KG1 (cell line): ENCODE measurements around the gene CHPF.

Experiments
- DNase-seq: peaks from one replicate; lab custom pipeline; 2025; lab: John Stamatoyannopoulos, UW

The CHPF gene

DNA sequence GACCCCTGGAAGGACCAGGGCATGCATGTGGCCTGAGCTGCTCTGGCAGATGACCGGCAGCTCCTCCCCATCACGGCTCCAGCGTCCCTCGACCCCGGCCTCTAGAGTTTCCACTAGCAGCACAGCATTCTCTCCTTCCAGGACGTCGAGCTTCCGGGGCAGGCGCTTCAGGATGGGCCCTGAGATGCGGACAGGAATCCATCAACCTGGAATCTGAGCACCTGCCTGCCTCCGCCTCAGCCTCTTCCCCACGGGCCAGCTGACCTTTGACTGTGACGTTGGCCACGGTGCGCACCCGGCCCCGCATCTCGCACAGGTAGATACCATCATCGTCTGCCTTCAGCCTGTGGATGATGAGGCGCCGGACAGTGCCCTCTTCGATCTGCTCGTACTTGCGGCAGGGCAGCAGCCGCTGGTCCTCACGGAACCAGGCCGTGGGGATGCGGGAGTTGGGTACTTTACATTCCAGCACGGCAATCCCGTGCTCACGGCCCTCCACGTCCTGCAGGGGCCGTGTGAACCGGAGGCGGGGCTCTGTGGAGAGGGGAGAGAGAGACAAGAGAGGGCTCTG, 24.3 kb upstream of the CHPF start:
- DNase-seq = no peak

DNA sequence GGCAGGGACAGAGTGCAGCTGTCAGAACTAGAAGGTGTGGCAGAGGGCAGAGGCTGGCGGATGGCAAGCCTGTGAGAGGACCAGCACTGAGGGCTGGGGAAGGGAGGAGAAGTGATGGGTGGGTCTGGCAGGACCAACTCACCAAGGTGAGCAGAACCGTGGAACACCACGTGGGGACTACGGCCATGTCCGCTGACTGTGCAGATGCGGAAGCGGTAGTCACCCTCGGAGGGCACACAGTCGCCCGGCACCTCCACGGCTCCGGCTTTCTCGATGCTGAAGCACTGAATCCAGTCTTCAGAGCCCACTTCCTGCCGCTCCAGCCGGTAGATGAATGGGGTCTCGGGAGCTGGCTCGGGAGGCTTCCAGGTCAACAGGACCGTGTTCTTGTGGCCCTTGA, 23.5 kb upstream of the CHPF start:
- no peak for DNase-seq

DNA sequence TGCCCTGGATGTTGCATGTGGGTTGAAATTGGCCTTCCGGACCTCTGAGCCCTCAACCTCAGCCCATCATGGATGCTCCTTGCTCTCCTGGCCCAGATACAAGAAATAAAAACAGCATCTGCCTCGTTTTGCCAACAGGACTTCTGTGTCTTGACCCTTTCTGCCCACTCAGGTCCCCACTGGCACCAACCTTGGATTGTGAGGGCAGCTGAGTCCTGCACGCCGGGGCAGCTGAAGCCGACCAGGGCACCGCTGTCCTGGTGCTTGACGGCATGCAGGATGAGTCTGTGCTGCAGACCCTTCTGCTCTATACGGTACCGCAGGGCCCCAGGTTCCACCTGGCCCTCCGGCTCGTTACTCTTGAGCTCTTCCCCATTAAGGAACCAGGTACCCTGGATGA, 23.0 kb upstream of the CHPF start:
- no peak for DNase-seq

DNA sequence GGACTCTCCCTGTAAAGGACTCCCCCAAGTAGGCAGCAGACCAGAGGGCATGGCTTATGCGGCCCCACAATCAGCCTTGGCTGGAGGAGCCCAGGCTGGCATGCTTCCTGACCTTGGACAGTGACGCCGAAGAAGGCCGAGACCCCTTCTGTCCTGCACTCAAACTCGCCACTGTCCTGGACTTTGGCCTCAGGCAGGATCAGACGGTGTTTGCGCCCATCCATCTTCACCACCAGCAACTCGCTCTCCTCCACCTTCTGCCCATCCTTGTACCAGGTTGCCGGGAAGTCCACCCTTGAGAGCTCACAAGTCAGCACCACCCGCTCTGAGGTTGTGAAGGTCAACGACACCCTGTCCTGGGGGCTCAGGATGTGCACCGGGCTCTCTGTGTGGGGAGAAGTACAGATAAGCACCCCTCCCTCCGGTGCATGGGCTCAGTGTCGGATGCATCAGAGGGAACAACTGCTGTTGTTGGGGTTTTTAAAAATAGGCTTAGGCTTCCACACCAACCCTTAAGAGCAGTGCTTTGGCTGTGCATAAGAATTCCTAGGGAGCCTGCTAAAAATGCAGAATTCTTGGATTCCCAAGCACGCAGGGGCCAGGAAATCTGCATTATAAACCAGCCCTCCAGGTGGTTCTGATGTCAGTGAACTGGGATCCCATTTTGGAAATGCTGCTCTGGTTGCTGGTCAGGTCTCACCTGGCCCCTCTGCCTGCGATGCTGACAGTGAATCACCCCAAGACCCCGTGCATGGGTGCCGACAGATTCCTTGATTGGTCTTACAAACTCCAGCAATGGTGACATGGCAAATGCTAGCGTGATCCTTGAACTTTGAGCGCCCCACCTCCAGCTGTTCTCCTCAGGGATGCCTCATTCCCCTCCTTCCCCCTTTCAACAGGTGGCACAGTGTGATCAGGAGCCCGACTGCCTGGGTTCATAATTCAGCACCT, 21.8 kb upstream of the CHPF start:
- DNase-seq = no peak

DNA sequence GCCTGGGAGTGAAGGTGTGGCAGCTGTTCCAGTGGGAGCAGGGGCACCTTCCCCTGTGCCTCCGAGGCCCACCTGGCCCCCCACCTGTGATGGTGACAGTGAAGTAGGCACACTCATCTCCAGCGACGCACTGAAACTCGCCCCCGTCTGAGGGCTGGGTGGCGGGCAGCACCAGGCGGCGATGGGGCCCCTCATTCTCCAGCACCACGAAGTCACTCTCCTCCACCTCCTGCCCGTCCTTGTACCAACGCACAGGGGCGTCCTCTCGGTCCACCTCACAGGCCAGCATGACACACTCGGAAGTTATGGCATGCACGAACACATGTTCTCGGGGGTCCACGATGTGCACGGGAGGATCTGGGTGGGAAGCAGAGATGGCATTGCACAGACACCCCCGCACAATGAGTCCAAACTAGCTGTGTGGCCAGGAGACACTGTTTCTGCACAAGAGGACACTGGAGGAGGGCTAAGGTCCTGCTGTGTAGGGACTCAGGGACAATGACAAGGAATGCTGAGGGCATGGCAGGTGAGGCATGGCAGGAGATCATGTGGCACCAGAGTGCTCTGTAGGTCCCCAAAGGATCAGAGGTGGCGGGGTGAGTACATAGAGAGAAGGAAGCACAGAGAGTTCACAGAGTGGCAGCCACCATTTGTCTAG, 19.8 kb upstream of the CHPF start:
- DNase-seq = no peak

DNA sequence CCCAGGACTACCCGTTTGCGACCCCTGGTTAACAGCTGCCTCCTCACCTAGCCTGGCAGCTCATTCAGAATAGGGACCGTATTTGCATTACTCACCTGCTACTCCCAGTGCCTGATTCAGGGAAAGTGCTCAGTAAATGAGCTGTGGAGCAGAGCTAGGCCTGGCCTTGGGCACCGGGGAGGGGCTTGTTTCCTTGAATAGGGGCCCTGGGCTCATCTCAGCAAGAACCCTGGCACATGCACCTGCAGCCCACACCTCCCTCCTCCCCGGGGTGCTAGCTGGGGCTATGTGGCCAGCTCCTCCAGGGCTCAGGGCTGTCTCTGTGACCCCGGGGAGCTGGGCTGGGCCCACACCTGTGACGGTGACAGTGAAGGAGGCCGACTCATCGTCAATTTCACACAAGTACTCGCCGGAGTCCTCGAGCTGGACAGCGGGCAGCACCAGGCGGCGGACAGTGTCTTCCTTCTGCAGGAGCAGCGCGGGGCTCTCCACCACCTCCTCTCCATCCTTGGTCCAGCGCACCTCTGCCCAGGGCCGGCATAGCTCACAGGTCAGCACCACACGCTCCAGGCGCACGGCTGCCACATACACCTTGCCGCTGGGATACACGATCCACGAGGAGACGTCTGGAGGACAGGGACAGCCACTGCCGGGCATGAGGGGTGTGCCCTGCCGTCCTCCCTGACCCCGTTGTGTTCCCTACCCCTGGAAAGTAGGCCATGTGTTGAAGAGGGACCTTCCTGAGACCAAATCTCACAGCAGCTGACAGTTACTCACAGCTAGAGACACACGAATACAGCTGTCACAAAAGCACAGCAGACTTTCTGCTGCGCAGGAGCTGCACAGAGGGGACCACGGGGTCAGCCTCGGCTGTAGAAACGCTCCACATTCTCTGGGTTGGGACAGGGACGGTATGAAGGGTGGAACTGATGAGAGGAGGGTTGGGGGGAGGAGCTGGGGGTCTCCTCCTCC, 18.7 kb upstream of the CHPF start:
- DNase-seq = no peak

DNA sequence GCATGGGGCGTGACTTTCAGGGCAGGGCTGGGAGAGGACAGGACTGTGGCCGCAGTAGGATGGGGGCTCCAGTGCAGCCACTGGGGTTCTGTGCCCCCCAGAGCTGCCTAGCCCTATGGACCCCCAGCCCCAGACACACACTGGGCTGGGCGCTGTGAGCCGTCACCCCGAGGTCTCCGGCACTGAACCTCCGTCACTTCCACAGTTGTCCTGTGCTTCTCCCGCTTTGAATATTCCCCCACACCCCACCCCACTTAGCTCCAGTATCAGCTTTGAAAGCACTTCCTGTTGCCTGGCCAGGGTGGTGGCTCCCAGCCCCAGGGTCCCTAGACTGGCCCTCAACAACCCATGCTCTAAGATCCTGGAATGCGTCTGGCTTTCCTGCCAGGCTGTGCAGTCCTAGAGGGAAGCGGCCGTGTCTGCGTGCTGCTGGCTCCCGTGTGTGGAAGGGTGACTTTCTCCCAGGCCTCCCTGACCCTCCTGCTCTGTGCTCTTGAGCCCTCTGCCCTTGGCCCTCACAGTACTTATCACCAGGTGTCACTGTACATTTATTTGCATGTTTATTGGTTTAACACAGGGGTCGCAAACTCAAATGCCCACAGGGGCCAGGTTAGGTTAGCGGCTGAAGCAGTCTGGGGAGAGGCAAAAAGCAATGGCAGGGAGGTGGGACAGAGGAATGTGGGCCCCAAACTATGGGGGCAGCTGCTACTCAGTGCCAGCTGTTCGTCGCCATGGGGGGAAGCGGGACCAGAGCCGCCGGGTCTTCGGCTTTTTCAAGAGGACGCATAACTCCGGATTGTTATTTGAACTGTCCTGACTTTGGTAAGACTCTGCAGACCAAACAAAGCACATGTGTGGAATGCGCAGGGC, 17.8 kb upstream of the CHPF start:
- DNase-seq = no peak

DNA sequence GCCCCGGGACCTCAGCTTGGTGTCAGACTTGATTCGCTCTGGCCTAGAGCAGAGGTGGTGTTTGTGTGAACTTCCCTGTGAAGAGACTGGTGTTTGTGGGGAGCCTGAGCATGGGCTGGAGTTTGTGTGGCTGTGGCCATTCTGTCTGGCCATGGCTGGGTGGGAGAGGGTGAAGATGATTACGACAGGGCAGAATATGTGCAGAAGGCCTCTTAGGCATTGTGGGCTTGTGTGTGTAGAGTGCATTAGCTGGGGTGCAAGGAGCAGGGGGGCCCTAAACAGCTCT, 17.2 kb upstream of the CHPF start:
- no peak for DNase-seq

DNA sequence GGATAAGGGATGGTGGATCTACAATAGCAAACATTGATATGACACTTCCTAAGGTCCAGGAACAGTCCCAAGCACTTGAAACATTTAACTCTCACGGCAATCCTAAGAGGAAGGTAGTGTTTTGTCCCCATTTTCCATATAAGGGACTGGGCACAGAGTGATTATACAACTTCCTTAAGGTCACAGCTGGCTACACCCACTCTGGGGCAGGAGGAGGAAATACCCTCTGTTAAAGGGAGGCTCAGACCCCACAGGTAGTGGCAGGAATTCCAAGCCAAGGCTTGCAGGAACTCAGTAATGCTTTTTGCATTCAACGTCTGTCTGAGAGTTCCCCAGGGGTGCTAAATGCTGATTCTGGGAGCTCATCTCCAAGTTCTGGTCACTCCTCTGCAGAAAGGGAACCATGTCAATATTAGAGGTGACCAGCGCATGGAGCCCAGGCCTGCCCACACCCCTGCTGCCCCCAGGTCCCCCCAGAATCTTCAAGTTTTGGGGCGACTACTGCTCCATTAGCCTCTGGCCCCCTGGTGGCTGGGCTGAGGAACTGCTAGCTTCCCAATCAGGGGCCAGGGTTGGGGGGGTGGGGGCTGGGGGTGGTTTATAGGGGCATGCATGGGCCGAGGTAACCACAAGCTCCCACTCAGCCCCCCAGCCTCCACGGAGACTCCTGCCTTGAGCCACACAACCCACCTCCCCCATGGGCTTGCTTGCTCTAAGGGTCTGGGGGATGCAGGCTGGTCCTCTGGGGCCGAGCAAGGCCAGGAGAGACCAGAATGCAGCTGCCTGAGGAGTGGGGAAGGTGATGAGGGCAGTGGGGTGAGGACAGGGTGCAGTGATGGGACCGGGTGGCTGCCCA, 16.7 kb upstream of the CHPF start:
- DNase-seq = no peak

DNA sequence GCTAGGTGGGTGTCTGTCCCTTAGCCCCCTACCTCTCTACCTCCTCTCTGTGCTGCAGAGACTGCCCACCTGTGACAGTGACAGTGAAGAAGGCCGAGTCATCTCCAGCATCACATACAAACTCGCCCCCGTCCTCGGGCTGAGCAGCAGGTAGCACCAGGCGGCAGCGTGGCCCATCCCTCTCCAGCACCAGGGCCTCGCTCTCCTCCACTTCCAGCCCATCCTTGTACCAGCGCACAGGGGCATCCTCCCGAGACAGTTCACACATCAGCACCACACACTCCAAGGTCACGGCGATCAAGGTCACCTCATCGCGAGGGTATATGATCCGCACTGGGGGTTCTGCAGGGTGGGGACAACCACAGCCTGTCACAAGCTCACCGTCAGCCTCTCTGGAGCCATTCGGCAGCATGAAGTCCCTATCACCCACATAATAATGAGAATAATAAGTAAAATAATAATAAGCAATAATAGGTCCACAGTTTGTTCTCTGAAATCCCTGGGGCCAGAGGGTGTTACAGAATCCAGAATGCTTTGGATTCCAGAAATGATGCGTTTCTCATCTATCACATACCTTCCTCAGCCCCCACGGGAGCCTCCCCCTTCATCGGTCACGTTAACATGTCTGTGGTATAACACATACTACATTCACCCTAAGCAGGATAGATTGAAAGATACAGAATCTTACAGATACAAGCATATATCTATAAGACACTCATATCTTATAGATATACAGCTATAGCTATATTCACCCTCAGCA, 15.7 kb upstream of the CHPF start:
- no peak for DNase-seq

DNA sequence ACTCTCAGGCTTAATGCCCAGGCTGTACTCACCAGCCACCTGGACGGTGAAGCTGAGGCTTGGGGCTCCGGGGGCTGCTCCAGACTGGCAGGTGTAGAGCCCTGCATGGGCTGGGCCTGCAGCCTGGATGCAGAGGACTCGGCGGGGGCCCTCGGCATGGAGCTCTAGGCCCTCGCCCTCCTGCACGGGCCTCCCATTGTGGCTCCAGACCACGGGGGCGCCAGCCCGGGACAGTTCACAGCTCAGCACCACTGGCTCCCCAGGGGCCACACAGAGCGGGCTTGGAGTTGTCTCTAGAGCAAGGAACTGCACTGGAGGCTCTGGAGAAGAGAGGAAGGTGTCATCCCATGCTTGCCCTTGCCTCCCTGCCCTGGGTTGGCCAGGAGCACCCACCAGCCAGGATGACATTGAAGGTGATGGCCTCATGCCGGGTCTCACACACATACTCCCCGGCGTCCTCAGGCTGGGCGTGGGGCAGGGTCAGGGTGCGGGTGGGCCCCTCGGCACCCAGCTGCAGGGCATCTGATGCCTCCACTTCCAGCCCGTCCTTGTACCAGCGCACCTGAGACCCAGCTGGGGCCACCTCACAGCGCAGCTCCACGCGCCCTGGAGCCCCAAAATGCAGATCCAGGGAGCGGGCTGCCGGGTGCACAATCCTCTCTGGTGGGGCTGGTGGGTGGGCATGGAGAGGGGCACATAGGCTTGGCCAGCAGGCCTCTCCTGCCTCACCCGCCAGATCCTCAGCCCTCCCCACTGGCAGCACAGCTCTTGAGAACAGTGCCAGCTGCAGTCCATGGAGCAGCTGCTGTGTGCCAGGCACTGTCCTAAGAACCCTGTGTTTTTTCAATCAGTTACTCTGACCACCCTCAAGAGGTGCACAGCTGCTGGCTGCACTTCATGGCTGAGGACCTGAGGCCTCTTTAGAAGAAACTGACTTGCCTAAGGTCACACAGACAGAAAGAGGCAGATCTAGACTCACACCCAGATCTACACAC, 14.5 kb upstream of the CHPF start:
- DNase-seq = no peak

DNA sequence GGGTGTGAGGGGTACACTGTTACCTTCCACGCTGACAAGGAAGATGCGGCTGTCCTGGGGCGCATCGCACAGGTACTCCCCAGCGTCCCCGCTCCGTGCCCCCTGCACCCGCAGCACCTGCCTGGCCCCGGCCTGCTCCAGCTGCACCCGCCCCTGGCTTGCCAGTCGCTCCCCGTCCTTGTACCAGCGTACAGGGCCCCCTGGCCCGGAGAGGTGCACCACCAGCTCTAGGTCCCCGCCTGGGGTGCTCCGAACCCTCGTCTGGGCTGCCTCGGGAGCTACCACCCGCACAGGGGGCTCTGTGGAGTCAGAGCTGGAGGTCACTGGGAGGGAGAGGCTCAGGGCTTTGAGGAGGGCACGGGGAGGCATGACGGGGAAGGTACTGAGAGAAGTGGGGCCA, 13.7 kb upstream of the CHPF start:
- DNase-seq = no peak

DNA sequence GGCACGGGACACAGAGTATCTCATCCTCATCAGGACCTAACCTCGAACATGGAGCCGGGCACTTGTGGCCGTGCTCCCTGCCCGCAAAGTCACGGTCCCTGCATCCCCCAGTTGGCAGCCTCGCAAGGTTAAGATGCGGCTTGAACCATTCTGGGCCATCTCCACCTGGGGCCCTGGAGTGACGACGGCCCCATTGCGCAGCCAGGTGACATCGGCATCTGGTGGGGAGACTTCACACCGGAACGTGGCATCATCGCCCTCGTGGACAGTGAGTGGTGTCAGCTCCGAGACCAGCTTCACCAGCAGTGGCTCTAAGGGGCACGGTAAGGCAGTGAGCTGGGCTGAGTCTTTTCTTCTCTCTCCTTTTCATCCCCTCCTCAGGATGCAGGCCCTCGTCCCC, 12.8 kb upstream of the CHPF start:
- no peak for DNase-seq

DNA sequence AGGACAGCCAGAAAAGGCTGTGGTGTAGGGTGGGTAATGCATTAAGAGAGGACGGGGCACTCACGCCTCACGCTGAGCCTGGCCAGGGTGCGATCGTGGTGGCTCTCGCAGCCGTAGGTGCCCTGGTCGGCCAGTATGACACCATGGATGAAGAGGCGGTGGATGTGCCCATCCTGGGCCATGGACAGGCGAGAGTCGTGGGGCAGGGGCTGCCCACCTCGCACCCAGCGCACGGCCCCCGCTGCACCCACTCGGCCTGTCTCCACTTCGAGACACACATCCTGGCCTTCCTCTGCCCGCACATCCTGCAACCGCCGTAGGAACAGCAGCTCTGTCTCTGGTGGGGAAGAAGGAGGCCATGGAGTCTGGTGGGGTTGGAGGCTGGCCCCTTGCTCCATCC, 12.3 kb upstream of the CHPF start:
- no peak for DNase-seq

DNA sequence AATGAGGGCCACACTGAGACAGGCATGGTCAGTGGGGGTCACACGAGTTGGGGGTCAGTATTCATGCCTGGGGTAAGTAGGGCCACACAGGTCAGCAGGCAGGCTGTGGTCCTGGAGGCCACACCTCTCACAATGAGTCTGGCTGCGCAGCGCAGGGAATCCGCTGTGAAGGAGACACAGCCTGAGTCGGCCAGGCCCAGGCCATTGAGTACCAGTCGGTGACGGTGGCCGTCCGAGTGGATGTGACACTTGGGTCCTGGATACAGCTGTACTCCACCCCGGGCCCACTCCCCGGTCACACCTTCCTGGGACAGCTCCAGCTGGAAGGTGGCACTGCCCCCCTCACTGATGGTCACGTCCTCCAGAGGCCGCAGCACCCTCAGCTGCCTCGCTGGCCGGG, 10.7 kb upstream of the CHPF start:
- no peak for DNase-seq

DNA sequence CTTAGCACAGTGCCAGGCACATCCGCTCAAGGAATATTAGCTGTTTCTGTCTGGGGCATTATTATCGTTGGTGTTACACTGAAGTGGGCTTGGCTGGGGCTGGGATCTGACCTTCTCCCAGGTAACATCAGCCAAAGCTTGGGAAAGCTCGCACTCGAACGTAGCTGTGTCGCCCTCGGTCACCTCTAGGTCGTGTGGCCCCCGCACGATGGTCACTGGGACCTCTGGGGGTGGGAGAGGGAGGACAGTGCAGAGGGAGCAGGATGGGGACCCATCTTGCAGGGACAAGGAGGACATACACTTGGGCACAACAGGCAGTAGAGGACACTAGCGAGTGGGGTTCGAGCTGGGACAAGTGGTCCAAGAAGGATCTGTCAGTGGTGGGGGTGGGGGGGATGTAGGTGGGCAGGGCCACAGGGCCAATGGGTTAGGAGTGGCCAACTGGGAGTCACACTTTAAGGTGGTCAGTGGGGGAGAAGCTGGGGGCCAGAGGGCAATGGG, 9.9 kb upstream of the CHPF start:
- no peak for DNase-seq

DNA sequence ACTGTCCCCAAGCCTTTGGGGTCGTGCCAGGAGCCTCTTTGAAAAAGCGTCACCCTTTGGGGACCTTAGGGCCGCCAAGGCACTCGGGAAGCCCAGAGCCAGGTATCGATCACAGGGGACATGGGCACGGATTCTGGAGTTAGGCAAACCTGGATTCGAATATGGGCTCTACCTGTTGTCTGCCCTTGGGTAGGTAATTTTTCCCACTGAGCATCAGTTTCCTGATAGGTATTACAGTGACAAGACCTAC, 9.5 kb upstream of the CHPF start:
- no peak for DNase-seq

DNA sequence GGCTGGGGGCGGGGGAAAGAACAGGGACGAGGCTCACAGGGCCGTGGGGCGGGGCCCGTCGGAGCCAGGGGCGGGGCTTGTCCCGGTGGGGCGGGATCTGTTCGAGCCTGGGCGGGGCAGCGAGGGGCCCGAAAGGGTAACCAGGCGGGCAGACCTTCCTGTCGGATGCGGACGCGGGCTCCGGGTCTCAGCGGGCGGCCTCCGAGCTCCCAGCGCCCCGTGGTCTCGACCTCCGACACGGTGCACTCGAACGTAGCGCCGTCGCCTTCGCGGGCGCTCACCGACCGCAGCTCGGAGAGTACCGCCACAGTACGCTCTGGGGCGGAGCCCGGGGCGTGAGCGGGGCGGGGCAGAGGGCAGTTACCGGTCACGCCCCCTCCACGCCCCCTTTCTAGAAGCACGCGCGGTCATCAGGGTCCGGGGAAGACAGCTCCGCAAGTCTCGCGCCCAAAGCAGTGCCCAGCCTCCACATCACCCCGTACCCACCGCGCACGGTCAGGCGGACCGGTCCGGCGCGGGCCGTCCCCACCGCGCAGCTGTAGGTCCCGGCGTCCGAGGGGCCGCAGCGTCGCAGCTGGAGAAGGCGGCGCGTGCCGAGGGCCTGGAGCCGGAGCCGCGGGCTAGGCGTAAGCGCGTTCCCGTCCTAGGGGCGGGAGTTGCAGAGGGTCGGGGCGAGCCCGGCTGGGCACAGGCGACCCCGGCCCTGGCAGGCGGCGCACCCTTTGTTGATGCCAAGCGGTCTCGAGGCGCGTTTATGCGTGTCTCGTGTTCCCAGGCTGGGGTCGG, 9.0 kb upstream of the CHPF start:
- DNase-seq = no peak
